Keratinocyte (primary cell): ENCODE results near the gene FANCI.

Experiments
- CTCF ChIP-seq, 3 experiments: IDR thresholded peaks in 1 of 3; conservative IDR thresholded peaks in 1 of 3; optimal IDR thresholded peaks in 1 of 3; 2 replicates in 2 of 3; 3 replicates in 1 of 3; pipeline versions ENCODE3 to v1.5.1; 2011; ENCODE audit warnings: low read length in 3 of 3, mild to moderate bottlenecking in 3 of 3, moderate library complexity in 2 of 3, control low read depth in 1 of 3, inconsistent platforms in 1 of 3; ENCODE audit not compliant: insufficient read depth in 2 of 3; ENCODE audit errors: extremely low read depth in 1 of 3
- EZH2 ChIP-seq: IDR thresholded peaks from one replicate; pipeline ENCODE4 v1.6.1; 2012; ENCODE audit warnings: inconsistent platforms, mild to moderate bottlenecking, low read length, moderate library complexity

- no peak for TF ChIP-seq CTCF (optimal IDR thresholded peaks at IDR 0.05 in 1 of 3, IDR thresholded peaks at IDR 0.05 in 1 of 3, conservative IDR thresholded peaks at IDR 0.05 in 1 of 3; ENCODE audit: extremely low read depth in 1 of 3, insufficient read depth in 2 of 3, low read length in 3 of 3)
- TF ChIP-seq EZH2, result no peak
Measured at GRCh38 chr15:89330119-89330518, 86.3 kb downstream of the FANCI start.
